Pons (tissue), 1 donor: ENCODE measurements around the gene DDX41.
"Not testable (repeated sequence)": the region's sequence is repeated elsewhere in the genome, so short reads cannot be mapped to it uniquely, and the experiment has no call there.

Experiments used
- DNase-seq: peaks from one replicate; pipeline ENCODE4 v3.0.0-alpha.2; 2016; ENCODE audit warnings: low spot score

Gene DDX41

DNA sequence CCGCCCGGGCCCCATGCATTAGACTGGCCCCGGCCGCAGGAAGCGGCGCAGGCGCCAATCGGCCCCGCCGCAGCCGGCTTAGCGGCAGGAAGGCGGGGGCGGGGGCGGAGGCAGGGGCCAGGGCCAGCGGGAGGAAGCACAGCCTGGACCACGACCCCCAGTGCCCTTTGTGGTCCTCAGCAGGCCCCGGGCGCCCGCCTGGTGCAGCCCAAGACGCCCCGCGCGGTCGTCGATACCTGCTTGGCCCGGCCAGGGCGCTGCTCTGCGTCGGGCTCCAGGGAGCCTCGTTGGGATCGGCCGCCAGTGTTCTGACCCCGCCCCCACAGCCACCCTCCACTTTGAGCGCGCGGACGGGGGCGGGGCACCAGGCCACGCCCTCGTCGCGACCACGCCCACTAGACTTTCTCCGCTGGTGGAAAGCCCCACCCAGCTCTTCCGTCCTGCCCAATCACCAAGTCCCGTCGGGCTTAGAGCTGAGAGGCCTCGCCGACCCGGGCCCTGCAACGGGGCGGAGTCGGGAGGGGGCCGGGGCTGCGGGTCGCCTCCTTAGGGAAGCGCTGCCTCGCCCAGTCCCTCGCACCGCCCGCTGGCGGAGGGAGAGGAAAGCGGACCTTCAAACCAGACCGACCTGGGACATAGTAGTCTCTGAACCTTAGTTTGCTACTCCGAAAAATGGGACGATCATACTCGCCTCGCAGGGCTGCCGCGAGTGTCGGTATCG is 19.3 kb downstream of the DDX41 start, which contains the start of gene PDLIM7:
Gene PDLIM7, minus strand, starts transcription at position 313 of the 721 bp plus-strand sequence. CDS start 1,092 bp downstream, outside the sequence.
- DNase-seq = peak; percentile 82

DNA sequence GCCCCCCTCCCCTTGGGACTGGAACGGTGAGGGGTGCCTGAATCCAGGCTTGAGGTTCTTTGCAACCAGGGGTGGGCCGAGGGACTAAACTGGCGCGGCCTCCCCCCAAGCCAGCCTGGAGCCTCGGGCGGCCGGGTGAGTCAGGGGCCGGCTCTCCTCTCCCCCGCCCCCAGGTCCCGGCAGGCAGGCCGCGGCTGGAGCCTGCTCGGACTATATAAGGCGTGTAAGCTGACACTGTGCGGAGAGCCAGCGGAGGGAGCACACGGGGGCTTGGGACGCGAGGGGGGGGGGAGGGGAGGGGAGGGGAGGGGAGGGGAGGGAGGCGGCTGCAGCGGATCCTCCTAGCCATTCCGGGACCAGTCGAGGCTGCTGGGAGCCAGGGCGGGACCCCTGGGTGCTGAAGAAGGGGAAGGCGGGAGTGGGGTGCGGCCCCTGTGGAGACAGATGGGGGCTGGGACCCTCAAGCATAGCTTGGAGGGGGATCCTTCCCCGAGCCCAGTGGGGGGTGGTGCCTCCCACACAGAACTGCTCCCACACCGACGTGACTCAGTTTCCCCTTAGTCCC is 20.0 kb downstream of the DDX41 start:
- no peak for DNase-seq

DNA sequence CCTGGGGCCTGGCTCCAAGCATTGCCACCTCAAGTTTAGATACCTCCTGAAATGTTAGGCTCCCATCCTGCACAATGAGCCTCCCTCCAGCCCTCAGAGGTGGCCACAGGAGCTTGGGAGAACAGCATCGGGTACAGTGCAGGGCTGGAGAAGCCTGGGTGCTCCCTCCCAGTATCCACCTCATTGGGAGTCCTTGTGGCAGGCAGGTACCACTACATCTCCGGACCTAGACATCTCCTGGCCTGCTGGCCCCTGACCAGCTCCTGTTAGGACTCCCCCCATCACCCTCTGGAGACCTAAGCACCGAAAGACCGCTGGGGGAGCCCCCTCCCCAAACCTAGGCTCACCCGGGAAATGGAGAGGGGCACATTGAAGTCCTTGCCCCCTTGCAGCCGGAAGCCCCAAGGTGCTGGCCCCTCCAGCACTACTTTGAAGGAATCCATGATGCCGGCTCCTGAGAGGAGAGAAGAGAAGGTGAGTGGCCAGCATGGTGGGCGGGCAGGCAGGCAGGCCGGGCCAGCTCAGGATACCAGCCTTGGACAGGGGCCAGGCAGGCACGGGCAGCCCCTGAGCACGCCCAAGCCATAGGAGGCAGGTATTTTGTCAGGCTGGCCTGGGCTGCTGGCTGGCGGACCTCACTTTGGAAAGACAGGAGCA is 20.6 kb downstream of the DDX41 start:
- no peak for DNase-seq

DNA sequence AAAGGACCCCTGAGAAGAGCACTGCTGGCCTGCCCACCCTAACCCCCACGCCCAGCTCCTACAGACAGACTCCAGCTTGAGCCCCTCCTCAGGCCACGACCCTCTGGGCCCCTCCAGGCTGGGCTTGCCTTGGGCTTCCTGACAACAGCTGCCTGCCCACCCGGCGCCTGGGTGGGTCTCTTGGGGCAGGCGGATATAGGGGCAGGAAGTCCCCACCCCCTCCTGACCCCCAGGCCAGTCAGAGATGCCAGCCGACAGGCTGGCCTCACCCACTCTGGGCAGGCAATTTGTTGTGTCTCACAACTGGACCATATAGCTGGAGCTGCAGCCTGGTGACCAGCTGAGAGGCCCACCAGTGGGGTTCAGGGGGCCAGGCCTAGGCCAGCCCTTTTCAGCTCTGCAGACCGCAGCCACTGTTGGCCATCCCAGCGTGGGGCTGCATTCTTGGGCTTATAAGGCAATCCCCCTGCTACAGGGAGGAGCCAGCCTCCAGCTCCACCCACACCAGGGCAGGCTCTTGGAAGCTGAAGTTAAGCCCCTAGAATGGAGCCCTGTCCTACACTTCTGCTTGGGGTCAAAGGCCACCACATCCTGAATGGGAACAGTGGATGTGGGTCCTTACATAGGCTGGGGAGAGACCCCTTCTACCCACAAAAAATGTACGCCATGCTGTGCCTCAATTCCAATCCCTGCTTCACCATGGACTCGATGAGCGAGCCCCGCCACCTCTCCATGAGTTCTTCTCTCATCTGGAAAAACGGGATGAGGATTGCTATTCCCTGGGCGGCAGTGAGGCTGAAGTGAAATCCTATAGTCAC is 21.3 kb downstream of the DDX41 start:
- DNase-seq = no peak

DNA sequence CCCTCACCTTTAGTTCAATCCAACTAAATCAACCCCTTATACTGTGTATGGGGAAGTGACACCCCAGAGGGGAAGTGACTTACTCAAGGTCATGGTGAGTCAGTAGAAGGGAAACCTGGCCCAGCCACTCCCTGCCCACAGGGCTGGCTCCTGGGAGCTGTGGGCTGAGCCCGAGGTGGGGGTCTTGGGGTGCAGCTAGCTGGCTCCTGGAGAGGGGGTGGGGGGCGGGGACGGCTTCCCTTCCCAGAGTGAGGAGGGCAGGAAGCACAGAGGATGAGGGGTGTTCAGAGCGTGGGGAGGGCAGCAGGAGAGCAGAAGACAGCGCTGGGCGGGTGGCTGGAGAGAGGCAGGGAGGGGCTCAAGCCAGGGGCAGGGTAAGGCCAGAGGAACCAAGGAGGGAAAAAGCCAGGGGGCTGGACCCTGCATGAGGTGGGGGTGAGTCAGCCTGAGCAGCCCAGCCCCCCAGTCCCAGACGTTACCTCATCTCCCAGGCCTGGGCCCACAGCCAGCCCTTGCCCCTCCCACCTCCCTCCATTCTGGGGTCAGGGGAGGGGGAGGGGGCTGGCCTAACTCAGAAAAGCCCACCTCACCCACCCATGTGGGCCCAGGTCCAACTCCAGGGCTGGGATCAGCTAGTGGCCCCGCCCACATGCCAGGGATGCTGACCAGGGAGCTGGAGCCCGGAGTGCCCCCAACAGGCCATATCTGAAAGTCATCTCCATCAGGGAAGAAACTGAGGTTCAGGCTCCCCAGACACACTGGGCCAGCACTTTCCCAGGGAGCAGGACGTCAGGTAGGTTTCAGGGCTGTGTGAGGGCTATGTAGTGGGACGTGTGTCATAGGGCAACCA is 22.2 kb downstream of the DDX41 start:
- DNase-seq = no peak

DNA sequence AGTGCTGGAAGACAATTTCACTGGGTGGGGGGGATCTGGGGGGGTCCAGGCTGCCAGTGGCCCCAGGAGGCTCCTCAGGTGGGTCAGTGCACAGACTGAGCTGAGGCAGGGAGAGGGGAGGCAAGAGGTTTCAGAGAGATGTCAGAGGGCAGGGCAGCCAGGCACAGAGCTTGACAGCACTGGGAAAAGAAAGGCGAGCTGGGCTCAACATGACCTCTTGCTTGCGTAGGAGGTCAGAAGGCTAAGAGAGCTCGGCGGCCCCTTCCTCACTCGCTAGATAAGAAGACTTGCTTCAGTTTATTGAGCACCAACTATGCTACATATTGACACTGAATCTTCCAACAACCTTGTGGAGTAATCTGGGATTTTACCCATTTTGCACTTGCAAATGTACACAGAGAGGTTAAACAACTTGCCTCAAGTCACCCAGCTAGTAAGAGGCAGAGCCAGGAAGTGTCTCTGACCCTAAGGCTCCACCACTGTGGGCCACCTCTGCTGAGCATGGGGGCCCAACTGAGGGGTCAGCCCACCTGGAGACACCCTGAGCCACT is 22.9 kb downstream of the DDX41 start:
- no peak for DNase-seq

DNA sequence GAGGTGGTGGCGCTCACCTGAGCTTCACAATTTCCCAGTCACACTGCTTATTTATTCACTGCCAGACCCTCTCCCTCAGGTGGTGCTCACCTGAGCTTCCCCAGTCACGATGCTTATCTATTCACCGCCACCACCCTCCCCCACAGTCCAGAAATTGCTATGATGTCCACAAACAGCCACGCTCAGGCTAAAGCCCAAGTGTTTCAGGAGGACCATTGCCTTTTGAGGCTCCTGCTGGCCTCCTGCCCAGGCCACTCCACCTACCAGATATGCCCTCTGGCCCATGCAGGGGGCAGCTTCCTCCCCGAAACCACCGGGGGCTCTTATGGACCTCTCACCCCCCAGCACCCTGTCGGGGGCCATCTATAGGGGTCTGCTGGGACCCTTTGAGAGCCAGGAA is 23.9 kb downstream of the DDX41 start:
- DNase-seq = no peak

DNA sequence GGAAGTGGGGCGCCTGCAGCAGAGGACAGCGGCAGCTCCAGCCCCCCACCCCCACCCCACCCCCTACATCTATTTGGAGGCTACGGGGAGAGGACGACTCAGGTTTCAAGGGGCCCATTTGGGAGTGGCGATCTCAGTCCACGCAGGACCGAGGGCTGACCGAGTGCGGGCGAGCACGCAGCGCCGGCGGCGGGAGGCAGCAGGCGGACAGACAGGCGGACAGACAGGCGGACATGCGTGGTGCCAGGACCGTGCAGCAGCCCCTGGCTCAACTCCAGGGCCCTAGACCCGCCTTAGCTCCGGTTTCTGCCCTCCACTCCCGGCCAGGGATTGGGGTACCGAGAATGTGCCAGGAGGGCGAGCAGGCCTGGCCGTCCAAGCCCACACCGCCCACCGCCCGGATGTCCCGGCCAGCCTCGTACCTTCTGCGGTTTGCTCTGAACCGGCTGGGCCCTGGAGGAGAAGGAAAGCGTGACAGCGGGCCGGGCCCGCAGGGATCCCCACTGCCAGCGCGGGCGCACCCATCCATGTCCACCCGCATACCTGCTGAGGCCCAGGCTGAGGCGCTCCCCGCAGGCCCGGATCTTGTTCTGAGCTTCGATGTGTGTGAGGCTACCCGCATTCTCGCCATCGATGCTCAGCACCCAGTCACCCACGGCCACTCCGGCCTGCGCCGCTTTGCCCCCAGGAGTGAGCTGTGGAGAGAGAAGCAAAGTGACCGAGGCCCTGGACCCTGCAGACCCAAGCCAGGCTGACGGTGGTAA is 24.6 kb downstream of the DDX41 start:
- no peak for DNase-seq

DNA sequence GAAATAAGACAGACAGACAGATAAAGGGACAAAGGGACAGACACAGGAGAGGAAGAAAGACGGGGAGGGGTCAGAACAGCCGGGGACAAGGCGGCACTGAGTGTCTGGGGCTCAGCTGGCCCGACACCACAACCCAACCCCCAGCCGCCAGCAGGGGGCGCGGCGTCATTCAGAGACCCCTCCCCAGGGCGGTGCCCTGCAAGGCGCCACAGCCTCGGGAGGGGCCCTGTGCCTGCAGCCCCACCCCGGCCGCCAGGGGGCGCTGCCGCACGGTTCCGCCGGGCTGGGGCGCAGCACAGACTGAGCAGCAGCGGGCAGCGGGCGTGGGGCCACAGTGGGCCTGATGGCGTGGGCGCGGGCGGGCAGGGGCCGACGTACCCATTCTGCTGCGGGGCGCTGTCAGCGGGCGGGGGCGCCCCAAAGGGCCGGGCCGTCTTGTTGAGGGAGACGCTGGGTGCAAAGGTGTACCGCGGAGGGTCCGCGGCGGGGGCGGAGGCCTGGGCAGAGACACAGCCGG is 25.3 kb downstream of the DDX41 start:
- DNase-seq = no peak

DNA sequence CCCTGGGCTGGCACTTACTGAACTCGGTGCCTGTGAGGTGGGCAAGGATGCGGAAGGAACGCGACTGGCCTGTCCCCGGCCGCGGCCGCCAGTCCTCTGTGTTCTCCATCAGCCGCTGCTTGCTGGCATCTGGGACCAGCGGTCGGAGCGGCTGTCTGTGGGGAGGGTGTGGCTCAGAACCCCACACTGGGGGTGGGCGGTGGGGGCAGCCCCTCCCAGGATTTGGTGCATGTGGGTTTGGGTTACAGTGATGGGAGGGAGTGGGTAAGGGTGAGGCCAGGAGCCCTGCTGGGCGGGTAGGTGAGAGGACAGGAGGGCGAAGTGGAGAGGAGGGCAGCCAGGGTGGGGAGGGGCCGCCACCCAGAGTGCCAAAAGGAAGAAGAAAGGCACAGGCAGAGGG is 25.8 kb downstream of the DDX41 start:
- no peak for DNase-seq

DNA sequence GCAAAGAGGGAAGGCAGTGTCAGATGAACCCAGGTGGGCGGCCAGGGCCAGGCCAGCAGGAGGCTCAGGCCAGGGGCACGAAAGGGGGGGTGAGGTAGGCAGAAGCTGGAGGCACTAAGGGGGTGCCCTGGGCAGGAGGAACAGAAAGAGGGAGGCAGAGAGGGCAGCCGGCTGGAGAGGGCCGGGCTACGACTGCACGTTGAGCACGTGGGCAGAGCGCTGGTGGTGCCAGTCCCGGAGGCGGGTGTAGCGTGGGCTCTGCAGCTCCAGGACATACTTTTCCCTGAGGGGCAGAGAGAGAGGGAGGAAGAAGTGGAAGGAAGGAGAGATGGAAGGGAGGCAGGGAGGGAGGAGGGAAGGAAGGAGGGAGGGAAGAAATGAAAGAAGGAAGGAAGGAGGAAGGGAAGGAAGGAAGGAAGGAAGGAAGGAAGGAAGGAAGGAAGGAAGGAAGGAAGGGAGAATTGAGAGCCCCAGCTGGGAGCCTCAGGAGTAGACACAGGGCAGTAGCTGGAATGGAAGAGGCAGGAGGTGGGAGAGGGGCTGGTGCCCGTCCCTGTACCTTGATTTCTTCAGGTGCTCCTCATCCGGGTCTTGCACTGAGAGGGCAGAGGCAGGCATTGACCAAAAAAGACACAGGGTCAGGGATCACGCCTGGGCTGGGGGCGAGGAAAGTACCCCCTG is 26.3 kb downstream of the DDX41 start:
- DNase-seq = no peak

DNA sequence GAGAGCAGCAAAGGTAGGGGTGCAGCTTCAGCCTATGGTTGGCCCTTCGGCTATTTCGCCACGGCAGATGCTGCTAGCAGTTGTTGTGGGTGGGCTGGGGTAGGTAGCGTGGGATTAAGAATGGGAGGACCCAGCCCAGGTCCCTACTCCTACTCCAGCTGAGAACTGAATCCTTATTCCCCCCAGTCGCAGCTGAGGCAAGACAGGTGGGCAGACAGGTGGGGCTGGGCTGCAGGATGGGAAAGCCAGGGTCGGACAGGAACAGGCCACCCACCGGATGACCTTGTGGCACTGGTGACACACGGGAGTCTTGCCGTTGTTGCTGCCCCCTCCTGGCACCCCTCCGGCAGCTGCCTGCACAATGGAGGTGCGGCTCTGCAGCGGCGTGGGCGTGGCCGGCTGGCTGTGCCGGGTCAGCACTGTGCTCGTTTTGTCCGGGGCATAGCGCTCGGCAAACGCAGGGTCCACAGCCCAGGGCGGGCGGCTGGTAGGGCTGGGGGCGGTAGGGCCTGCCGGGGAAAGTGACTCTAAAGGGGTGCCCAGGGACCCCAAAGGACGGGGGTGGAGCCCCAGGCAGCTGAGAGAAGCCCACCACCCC is 27.5 kb downstream of the DDX41 start:
- DNase-seq = no peak

DNA sequence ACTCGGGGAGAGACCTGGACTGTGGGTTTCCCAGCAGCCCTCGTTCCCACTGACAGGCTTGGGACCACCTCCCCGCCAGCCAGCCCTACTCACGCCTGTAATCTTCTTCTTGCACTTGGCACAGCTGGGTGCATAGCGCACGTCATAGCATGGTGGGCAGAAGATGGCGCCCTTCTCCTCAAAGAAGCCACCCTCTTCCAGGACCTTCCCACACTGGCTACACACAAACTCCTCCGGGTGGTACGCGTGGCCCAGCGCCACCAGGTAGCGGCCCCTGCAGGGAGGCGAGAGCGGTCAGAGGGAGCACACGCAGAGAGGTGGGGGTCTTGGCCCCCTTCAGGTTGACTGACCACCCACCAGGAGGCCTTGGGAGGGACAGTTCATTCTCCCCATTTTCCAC is 28.8 kb downstream of the DDX41 start:
- no peak for DNase-seq

DNA sequence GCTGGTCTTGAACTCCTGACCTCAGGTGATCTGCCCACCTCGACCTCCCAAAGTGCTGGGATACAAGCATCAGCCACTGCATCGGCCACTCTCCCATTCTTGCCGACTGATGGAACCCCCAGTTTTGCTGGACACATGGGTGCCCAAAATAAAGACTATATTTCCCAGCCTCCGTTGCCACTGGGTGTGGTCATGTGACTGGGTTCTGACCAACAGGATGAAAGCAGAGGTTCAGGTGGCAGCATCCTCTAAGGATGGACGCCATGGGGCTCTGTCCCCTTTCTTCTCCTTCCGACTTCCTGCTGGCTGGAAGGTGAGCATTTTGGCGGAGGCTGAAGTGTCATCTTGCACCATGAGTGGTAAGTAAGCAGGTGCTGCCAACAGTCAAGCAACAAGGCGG is 29.6 kb downstream of the DDX41 start:
- no peak for DNase-seq

DNA sequence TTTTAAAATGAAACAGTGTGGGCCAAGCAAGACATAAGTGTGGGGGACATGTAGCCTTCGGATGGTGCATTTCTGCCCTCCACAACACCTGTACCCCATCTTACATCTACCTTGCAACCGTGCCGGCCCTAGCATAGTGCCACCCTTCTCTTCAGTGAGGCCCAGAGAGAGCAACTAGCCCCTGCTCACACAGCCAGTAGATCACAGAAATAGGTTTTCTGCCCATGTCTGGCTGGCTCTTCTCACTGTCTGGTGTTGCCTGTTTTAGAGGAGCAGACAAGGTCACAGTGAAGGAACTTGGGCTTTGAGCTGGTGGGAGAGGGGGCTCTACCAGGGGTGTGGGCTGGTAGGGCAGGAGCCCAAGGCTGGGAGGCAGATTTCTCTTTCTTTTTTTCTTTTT is 30.5 kb downstream of the DDX41 start:
- DNase-seq = no peak

DNA sequence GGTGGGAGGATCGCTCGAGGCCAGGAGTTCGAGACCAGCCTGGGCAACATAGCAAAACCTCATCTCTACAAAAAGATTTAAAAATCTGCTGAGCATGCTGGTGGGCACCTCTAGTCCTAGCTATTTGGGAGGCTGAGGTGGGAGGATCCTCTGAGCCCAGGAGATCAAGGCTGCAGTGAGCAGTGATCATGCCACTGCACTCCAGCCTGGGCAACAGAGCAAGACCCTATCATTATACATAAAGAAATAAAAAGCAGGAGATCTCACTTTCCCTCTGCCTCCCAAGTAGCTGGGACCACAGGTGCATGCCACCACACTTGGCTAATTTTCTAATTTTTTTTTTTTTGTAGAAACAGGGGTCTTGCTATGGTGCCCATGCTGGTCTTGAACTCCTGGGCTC is 31.0 kb downstream of the DDX41 start:
- not testable (repeated sequence) for DNase-seq

DNA sequence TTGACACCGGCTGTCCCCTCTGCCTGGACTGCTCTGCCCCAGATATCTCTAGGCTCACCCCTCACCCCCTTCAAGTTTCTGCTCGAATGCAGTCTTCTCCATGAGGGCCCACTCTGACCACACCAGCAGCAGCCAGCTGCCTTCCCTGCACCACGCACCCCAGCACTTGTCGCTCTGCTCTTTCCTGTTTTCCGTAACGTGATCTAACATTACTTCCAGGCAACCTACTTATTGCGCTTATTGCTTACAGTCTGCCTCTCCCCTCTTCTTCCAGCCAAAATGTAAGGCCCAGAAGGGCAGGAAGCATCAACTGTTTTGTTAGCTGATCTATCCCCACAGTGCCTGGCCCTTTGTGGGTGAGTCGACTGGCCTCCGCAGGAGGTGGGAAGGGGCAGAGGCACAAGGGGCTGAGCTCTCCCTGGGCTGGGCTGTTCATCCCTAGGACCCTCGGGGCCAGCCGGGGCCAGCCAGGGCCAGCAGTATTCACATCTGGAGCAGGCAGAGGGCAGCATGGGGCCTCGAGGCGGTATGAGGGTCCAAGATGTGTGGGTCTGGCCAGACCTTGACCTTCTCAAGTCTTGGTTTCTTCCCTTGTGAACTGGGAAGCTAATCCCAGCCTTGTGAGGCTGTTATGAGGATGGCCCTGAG is 31.7 kb downstream of the DDX41 start:
- DNase-seq = no peak

DNA sequence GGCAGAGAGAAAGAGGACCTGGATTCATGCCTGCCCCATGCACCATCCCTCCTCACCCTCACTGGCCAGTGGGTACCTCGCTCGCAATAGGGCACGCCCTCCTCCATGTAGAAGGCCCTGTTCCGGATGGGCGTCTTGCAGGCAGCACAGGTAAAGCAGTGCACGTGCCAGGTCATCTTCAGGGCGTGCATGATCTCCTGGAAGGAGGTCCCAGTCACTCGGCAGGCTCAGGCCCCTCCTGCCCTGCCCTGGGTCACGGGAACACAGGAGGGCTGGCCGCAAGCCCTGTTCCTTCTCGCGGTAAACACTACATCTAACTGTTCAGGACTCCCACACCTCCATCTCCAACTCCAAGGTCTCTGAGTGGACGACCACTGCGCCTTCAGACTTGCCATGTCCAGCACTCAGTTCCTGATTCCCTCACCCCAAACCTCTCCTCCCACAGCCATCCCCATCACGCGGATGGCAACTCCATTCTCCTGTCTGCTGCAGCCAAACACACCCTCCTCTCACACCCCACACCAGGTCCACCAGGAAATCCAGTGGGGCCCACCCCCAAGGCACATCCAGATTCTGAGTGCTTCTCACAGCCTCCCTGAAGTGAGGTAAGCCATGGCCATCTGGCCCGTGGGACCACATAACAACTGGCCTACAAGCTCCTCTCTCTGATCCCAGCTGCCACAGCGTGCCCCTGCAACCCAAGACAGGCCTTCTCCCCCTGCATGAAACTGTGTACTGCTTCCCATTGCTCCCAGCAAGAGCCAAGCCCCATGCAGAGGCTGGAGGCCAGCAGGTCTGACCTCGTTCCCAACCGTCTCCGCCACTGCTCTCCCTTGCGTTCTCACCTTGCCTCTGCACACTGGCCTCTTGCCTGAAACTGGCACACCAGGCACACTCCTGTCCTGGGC is 32.5 kb downstream of the DDX41 start:
- DNase-seq = no peak
